Peyer's patch (tissue), 4 donors: ENCODE measurements around the gene TMC3.

Source experiments
- CTCF ChIP-seq, 6 experiments: fragments of 450-650 bp in 4 of 6; fragments of 200-600 bp in 2 of 6; sonication (generic) in 1 of 6; IDR thresholded peaks; one replicate each; pipeline ENCODE4 v1.5.1; 2017 to 2019; ENCODE audit warnings: antibody characterized with exemption in 6 of 6, mild to moderate bottlenecking in 3 of 6, moderate library complexity in 1 of 6
- POLR2A ChIP-seq, 2 donors: fragments of 450-650 bp; IDR thresholded peaks; one replicate each; pipeline ENCODE4 v1.5.1; 2017; ENCODE audit warnings: antibody characterized with exemption in 2 of 2, mild to moderate bottlenecking in 2 of 2, moderate library complexity in 2 of 2

GRCh38 chr15:81281456-81281735 lies 92.6 kb downstream of the TMC3 start:
- TF ChIP-seq CTCF (IDR thresholded peaks at IDR 0.05) (no peak), POLR2A (IDR thresholded peaks at IDR 0.05) (no peak)
